Measurements from ENCODE around the gene C19orf53.

The C19orf53 gene

GRCh38 chr19:13774217-13775191, at the start of gene C19orf53:
Gene C19orf53, plus strand, starts transcription at chr19:13774456. Its CDS starts 22 bp downstream, at chr19:13774478.
- DNase-seq, result peak; percentile 93

GRCh38 chr19:13726323-13726722, 47.9 kb upstream of the C19orf53 start:
- DNase-seq, result no peak

- DNase-seq, result no peak
Observed at GRCh38 chr19:13727798-13728197, 46.5 kb upstream of the C19orf53 start.

- peak; percentile 58 for DNase-seq
Observed at GRCh38 chr19:13729859-13730258, 44.4 kb upstream of the C19orf53 start.

GRCh38 chr19:13731147-13731964, 42.9 kb upstream of the C19orf53 start:
- DNase-seq, result peak; percentile 97

- DNase-seq, result no peak
Observed at GRCh38 chr19:13732337-13732736, 41.9 kb upstream of the C19orf53 start.

GRCh38 chr19:13734751-13735150, 39.5 kb upstream of the C19orf53 start:
- DNase-seq, result no peak

- DNase-seq, result no peak
Observed at GRCh38 chr19:13738073-13738472, 36.2 kb upstream of the C19orf53 start.

- no peak for DNase-seq
Observed at GRCh38 chr19:13741893-13742292, 32.4 kb upstream of the C19orf53 start.

- DNase-seq, result no peak
Observed at GRCh38 chr19:13742756-13743155, 31.5 kb upstream of the C19orf53 start.

- DNase-seq, result peak; percentile 70
Observed at GRCh38 chr19:13744174-13744573, 30.1 kb upstream of the C19orf53 start.

DNA sequence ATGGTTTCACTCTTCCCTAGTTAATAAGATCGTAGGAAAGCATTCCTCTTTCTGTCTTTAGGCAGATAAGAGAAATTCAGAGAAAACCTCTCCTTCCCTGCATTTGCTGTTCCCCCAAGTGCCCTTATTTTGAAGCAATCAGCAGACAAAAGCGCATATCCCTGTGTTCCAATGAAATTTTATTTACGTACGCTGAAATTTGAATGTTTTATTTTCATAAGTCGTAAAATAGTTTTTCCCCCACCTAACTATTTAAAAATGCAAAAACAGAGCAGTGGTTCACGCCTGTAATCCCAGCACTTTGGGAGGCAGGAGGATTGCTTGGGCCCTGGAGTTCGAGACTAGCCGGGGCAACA, 27.2 kb upstream of the C19orf53 start:
- DNase-seq, result no peak

DNA sequence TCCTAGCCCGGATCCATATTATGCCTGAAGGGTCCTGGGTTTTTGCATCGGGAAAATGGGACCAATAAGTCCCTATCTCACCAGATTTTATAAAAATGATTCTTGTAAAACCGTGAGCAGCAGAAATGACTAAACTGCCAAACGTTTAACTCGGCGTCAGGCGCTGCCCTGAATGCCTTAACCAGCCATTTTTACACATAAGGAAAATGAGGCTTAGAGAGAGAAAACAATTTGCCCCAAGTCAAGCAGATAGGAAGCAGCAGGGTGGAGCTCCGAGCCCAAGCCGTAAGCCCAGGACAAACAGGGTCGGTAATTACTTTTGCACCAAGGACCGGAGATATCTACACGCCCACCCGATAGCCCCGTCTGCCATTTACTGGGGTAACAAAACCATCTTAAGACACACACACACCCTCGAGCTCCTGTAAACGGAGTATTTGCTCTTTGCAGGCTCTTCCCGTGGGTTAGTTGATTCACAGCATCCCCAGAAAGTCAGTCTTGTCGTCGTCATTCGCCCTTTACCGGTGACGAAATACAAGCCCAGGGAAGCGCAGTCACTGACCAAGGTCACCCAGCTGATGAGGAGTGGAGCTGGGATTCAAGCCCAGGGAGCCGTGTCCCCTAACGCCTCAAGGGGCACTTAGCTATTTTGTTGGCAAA, 26.0 kb upstream of the C19orf53 start:
- DNase-seq, result peak; percentile 31

- DNase-seq, result no peak
Observed at GRCh38 chr19:13751436-13751835, 22.8 kb upstream of the C19orf53 start.

- DNase-seq, result peak; percentile 16
Observed at GRCh38 chr19:13753622-13754021, 20.6 kb upstream of the C19orf53 start.

DNA sequence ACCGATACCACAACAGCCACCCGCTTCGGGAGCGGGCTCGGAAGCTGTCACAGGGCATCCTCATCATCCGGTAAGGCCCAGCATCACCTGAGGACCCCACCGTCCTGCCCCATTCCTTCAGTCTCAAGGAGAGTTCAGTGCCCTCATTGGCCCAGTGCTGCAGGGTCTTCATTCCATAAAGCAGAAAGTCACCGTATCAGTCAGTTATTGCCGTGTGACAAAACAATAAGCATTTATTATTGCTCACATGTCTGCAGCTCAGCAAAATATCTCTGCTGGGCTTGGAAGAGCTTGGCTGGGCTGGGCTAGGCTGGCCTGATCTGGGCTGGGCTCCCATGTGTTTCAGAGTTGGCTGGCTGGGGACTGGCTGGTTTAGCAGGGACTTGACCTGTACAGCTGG, 18.0 kb upstream of the C19orf53 start:
- DNase-seq, result no peak

GRCh38 chr19:13757805-13758772, 16.2 kb upstream of the C19orf53 start:
- DNase-seq, result no peak

GRCh38 chr19:13758795-13759194, 15.5 kb upstream of the C19orf53 start:
- no peak for DNase-seq

DNA sequence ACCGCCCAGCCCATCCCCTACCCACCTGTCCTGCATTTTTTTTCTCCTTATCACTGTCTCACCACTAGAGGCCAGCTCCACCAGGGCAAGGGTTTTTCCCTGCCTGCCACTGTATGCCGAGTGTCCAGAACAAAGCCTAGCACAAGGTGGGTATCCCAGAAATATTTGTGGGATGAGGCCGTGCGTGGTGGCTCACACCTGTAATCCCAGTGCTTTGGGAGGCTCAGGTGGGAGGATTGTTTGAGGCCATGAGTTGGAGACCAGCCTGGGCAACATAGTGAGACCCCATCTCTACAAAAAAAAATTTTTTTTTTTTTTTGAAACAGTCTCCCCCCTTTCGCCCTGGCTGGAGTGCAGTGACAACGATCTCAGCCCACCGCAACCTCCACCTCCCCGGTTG, 12.8 kb upstream of the C19orf53 start:
- no peak for DNase-seq

DNA sequence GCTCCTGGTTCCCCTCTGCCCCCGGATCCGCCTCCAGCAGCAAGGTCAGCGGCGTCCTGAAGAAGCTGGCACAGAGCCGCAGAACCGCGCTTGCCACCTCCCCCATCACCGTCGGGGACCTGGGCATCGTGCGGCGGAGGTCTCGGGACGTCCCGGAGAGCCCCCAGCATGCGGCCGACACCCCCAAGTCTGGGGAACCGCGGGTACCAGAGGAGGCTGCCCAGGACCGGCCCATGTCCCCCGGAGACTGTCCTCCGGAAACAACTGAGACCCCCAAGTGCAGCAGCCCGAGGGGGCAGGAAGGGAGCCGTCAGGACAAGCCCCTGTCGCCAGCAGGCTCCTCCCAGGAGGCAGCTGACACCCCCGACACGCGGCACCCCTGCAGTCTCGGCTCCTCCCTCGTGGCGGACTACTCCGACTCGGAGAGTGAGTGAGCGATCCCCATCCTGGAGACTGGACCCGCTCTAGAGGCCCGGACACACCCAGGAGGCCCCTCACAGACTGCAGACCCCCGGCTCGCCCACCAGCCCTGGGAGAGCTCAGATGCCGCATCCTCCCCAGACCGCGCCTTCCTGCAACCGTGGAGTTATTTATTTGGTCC, 11.5 kb upstream of the C19orf53 start:
- DNase-seq, result no peak

DNA sequence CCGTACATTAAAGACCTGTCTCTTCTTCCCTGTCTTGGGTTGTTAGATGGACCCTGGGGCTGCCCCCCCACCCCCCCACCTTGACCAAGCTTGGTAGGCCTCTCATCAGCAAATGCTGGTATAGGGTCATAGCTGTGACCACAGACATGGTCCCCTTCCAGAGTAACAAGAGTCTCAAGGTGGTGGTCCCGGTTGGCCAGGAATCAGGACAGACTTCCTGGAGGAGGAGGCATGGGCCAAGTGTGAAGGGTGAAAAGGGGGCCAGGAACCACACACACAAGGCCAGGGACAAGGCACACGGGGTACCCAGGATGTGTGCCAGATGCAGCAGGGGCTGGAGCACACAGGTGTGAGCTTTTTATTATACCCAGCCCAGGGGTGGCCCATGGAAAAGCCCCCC, 11.0 kb upstream of the C19orf53 start:
- no peak for DNase-seq
